A549 (cell line): Measurements from ENCODE around the gene ARF4. TPM values are rescaled to one million over a fixed set of nuclear protein-coding genes. Genes with fewer than 3 reads are reported as not detected.

ENCODE experiments used
- ATAC-seq, 2 experiments: fragments of 200-7000 bp in 1 of 2; fragments of >200 bp in 1 of 2; cut with Nextera tagmentation in 1 of 2; cut with Tn5 transposase in 1 of 2; 3 replicates each; pipeline versions ENCODE4 v1.8.0 to v1.9.1; 2018 to 2020; ENCODE audit warnings: mild to moderate bottlenecking in 1 of 2, moderate library complexity in 1 of 2
- CTCF ChIA-PET: fragments of 300-600 bp; sonication (Branson Sonifier 250); formaldehyde crosslinking; extraction: SDS; loops from one replicate; lab custom pipeline; 2021; ENCODE audit warnings: antibody characterized with exemption, inconsistent platforms; lab: Yijun Ruan, JAX
- POLR2A ChIA-PET: fragments of 350-600 bp; formaldehyde crosslinking; extraction: SDS; loops from one replicate; lab custom pipeline; 2021; ENCODE audit warnings: antibody characterized with exemption, inconsistent platforms; lab: Yijun Ruan, JAX
- DNase-seq, 2 experiments: peaks; one replicate each; pipeline versions ENCODE4 v3.0.0 to v3.0.0-alpha.2; 2011 to 2016; ENCODE audit warnings: low read depth in 1 of 2, low spot score in 1 of 2
- FAIRE-seq: peaks from 2 replicates; lab custom pipeline; 2011; peaks lifted over from hg19 to GRCh38; lab: Jason Lieb, UNC
- H3K27ac ChIP-seq, 2 experiments: fragments of >200 bp; sonication (Bioruptor Twin); formaldehyde crosslinking; 3 replicates each; pipeline ENCODE4 v1.5.1; 2016 to 2017
- H3K4me1 ChIP-seq: fragments of >200 bp; sonication (Bioruptor Twin); formaldehyde crosslinking; 3 replicates; pipeline ENCODE4 v1.6.1; 2016
- H3K4me2 ChIP-seq: fragments of >200 bp; sonication (Bioruptor Twin); formaldehyde crosslinking; 3 replicates; pipeline ENCODE4 v1.6.1; 2016
- H3K4me3 ChIP-seq: fragments of >200 bp; sonication (Bioruptor Twin); formaldehyde crosslinking; 3 replicates; pipeline ENCODE4 v1.5.1; 2016
- H3K9me3 ChIP-seq: fragments of >200 bp; sonication (Bioruptor Twin); formaldehyde crosslinking; 3 replicates; pipeline ENCODE4 v1.6.1; 2016
- ATOH8 ChIP-seq: fragments of 250-450 bp; sonication (Bioruptor Pico); IDR thresholded peaks from 2 replicates; pipeline ENCODE4 v1.5.0; 2020; ENCODE audit warnings: low read depth, mild to moderate bottlenecking, moderate library complexity
- CBX2 ChIP-seq: fragments of 200-600 bp; sonication (generic); IDR thresholded peaks from 2 replicates; pipeline ENCODE4 v1.6.1; 2016; ENCODE audit warnings: low read depth, mild to moderate bottlenecking, borderline replicate concordance
- CBX8 ChIP-seq: fragments of 200-600 bp; sonication (generic); IDR thresholded peaks from 2 replicates; pipeline ENCODE4 v1.6.1; 2016
- CEBPB ChIP-seq, 2 experiments: fragments of >200 bp in 1 of 2; sonication (Bioruptor Twin) in 1 of 2; formaldehyde crosslinking in 1 of 2; IDR thresholded peaks; 2 replicates each; pipeline ENCODE4 v1.6.1; 2012 to 2016
- CTCF ChIP-seq: fragments of >200 bp; sonication (Bioruptor Twin); formaldehyde crosslinking; IDR thresholded peaks from 3 replicates; pipeline ENCODE4 v1.5.1; 2016
- ELK1 ChIP-seq: fragments of 150-350 bp; IDR thresholded peaks from 2 replicates; pipeline ENCODE4 v1.6.1; 2014; ENCODE audit warnings: low read depth, mild to moderate bottlenecking, low read length
- FOXS1 ChIP-seq: fragments of 250-450 bp; sonication (Bioruptor Pico); IDR thresholded peaks from 2 replicates; pipeline ENCODE4 v1.5.0; 2020; ENCODE audit warnings: mild to moderate bottlenecking, moderate library complexity
- HDAC2 ChIP-seq: fragments of 200-600 bp; sonication (generic); IDR thresholded peaks from 2 replicates; pipeline ENCODE4 v1.6.1; 2016
- HES2 ChIP-seq: fragments of >200 bp; sonication (Bioruptor Twin); formaldehyde crosslinking; IDR thresholded peaks from 2 replicates; pipeline ENCODE4 v1.6.1; 2016
- HMGXB4 ChIP-seq: fragments of 250-450 bp; sonication (Bioruptor Pico); IDR thresholded peaks from 2 replicates; pipeline ENCODE4 v1.5.0; 2021; ENCODE audit warnings: mild to moderate bottlenecking, moderate library complexity, borderline replicate concordance
- HOXA7 ChIP-seq: fragments of 250-450 bp; sonication (Bioruptor Pico); IDR thresholded peaks from 2 replicates; pipeline ENCODE4 v1.5.0; 2020; ENCODE audit warnings: mild to moderate bottlenecking, moderate library complexity
- JUN ChIP-seq, 2 experiments: fragments of >200 bp; sonication (Bioruptor Twin); formaldehyde crosslinking; IDR thresholded peaks; 2 replicates in 1 of 2; 3 replicates in 1 of 2; pipeline ENCODE4 v1.6.1; 2016 to 2017
- POLR2A ChIP-seq: IDR thresholded peaks from 2 replicates; pipeline ENCODE4 v1.6.1; 2012; ENCODE audit warnings: mild to moderate bottlenecking, low read length
- POLR2AphosphoS2 ChIP-seq: conservative IDR thresholded peaks from 2 replicates; pipeline ENCODE4 v1.6.1; 2012; ENCODE audit warnings: low read length, improper control_type of control experiment, inconsistent platforms
- REST ChIP-seq: fragments of 200-600 bp; sonication (generic); IDR thresholded peaks from 2 replicates; pipeline ENCODE4 v1.6.1; 2016; ENCODE audit warnings: antibody characterized with exemption, mild to moderate bottlenecking, moderate library complexity
- SREBF2 ChIP-seq: fragments of 450-650 bp; IDR thresholded peaks from 2 replicates; pipeline ENCODE4 v1.6.1; 2014; ENCODE audit warnings: mild to moderate bottlenecking, moderate library complexity
- TP53 ChIP-seq: fragments of 250-450 bp; sonication (Bioruptor Pico); IDR thresholded peaks from 2 replicates; pipeline ENCODE4 v1.5.0; 2021; ENCODE audit warnings: mild to moderate bottlenecking, moderate library complexity
- ZNF302 ChIP-seq: fragments of 250-450 bp; sonication (Bioruptor Pico); IDR thresholded peaks from 2 replicates; pipeline ENCODE4 v1.9.0; 2021; ENCODE audit warnings: inconsistent platforms, mild to moderate bottlenecking, moderate library complexity
- WGBS: methylation state at CpG from one replicate; pipeline ENCODE4 v1.1.6; 2017; ENCODE audit errors: missing lambda C conversion rate; 5-methylcytosine and 5-hydroxymethylcytosine counted together
- polyA plus RNA-seq, 4 experiments: library from polyadenylated mRNA; depleted of rRNA in 3 of 4; stranded (reverse); fragments of >200 nt; fragmentation: RNase III in 1 of 4; extraction: RNeasy Plus Mini Kit Qiagen cat#74134 plus additional on column Dnase treatment in 1 of 4; gene quantifications; 2 replicates in 3 of 4; 3 replicates in 1 of 4; pipeline ENCODE4 v1.2.3, GENCODE V29; 2011 to 2017

ARF4 gene
- polyA plus RNA-seq, 2 of the 4 experiments (the other 2 are of a cell fraction): 129 to 262 TPM

GRCh38 chr3:57569859-57570450, 27.2 kb downstream of the ARF4 start:
- DNase-seq: no peak
- ATAC-seq: no peak
- no peak for FAIRE-seq
- Histone ChIP-seq H3K4me2 (no peak overlapping the region), H3K4me1 (no peaks in the 10 kb centered on the region), H3K9me3 (no peaks in the 10 kb centered on the region), H3K4me3 (no peak overlapping the region), H3K27ac (no peak overlapping the region)
- ChIA-PET POLR2A (interaction anchor here (0.6 to 0.7 kb wide), 4 partner anchors 10 to 376 kb away, joined by 3 to 8 read pairs (median 4); partner anchors contain the start of gene PDE12), CTCF (interaction anchor here (0.7 to 1.4 kb wide), 2 partner anchors 10 to 172 kb away, joined by 3 to 4 read pairs; no protein-coding TSS in a partner anchor)
- WGBS: 77% methylated on average over 6 of the region's 6 CpGs
- TF ChIP-seq ZNF302 (CRISPR knock-in tag): no peak
- TF ChIP-seq FOXS1 (CRISPR knock-in tag): no peak
- peak; percentile 52; the same call in 1 of the 2 replicates for TF ChIP-seq HOXA7 (CRISPR knock-in tag)

GRCh38 chr3:57559526-57559925, 37.6 kb downstream of the ARF4 start:
- ATAC-seq (no peak), DNase-seq (no peak), FAIRE-seq (no peak)
- H3K4me3 ChIP-seq: no peak overlapping the region
- no peaks in the 10 kb centered on the region for H3K9me3 ChIP-seq
- 0 out of 3 replicates have a peak overlapping the region, but pooled peaks have one; percentile 14 for H3K4me2 ChIP-seq
- ChIA-PET POLR2A (no interaction called here), CTCF (interaction anchor here (1.9 kb wide), 1 partner anchor 162 kb away, joined by 5 read pairs; no protein-coding TSS in a partner anchor)
- TF ChIP-seq POLR2AphosphoS2 (no peak), ZNF302 (CRISPR knock-in tag) (no peak), FOXS1 (CRISPR knock-in tag) (no peak), ELK1 (no peak), ATOH8 (CRISPR knock-in tag) (no peak)
- WGBS: 97% methylated on average over 1 of the region's 1 CpG
- peaks cover 13% of the 10 kb centered on the region; the same call in 2 of the 3 replicates for H3K4me1 ChIP-seq
- no peak overlapping the region for H3K27ac ChIP-seq

GRCh38 chr3:57557085-57557537, 40.0 kb downstream of the ARF4 start:
- peak overlapping the region; percentile 69 for H3K4me3 ChIP-seq
- peak overlapping the region; percentile 73 for H3K4me2 ChIP-seq
- peaks cover 13% of the 10 kb centered on the region; the same call in 2 of the 3 replicates for H3K4me1 ChIP-seq
- peak overlapping the region; percentile 82 to 87 for H3K27ac ChIP-seq
- no peak for FAIRE-seq
- TF ChIP-seq TP53: no peak
- TF ChIP-seq CBX8: no peak
- no peak for TF ChIP-seq SREBF2
- no peak for TF ChIP-seq POLR2A
- TF ChIP-seq JUN (IDR thresholded peaks at IDR 0.05): no peak
- no peak for TF ChIP-seq CTCF
- TF ChIP-seq CEBPB (IDR thresholded peaks at IDR 0.05): no peak
- no peak for TF ChIP-seq HDAC2
- TF ChIP-seq REST: no peak
- TF ChIP-seq CBX2: no peak
- TF ChIP-seq HES2: no peak
- no peak for TF ChIP-seq HMGXB4
- ATAC-seq: peak; percentile 20 to 57; a peak in 5 of 6 replicates
- WGBS: 0% methylated on average over 8 of the region's 29 CpGs
- POLR2A ChIA-PET: interaction anchor here (0.5 to 1.8 kb wide), 4 partner anchors 40 to 329 kb away, joined by 3 to 17 read pairs (median 5); partner anchors contain the start of gene ARF4
- CTCF ChIA-PET: interaction anchor here (0.9 to 2.4 kb wide), 3 partner anchors 23 to 296 kb away, joined by 3 to 11 read pairs (median 4); no protein-coding TSS in a partner anchor
- no peaks in the 10 kb centered on the region for H3K9me3 ChIP-seq
- peak; percentile 13 to 26 for DNase-seq
